Liver (tissue), 9 donors: ENCODE results near the gene LRRC75B. TPM values are rescaled to one million over a fixed set of nuclear protein-coding genes. Genes with fewer than 3 reads are reported as not detected.
A peak's percentile ranks its signal among the peaks of the same experiment; 100 is the strongest.

Experiments
- DNase-seq: peaks from one replicate; pipeline ENCODE4 v3.0.0-alpha.2; 2017; ENCODE audit warnings: low spot score
- H3K27ac ChIP-seq, 2 donors: one replicate each; pipeline ENCODE4 v1.7.0; 2013; ENCODE audit warnings: inconsistent platforms in 2 of 2, low read length in 2 of 2, control low read depth in 1 of 2, low read depth in 1 of 2, mild to moderate bottlenecking in 1 of 2
- H3K27me3 ChIP-seq, 4 donors: one replicate each; pipeline versions ENCODE4 v1.6.1 to v1.7.0; 2013; ENCODE audit warnings: low read length in 3 of 4, inconsistent platforms in 1 of 4, mild to moderate bottlenecking in 1 of 4, moderate library complexity in 1 of 4; ENCODE audit not compliant: control insufficient read depth in 4 of 4, insufficient read depth in 4 of 4
- H3K36me3 ChIP-seq, 4 donors: one replicate each; pipeline versions ENCODE4 v1.6.1 to v1.7.0; 2013; ENCODE audit warnings: low read length in 3 of 4, mild to moderate bottlenecking in 3 of 4, low read depth in 1 of 4, moderate library complexity in 1 of 4; ENCODE audit not compliant: control insufficient read depth in 4 of 4, insufficient read depth in 3 of 4
- H3K4me1 ChIP-seq, 4 donors: one replicate each; pipeline versions ENCODE4 v1.6.1 to v1.7.0; 2013; ENCODE audit warnings: low read length in 3 of 4, mild to moderate bottlenecking in 3 of 4, moderate library complexity in 1 of 4; ENCODE audit not compliant: control insufficient read depth in 4 of 4, insufficient read depth in 4 of 4
- H3K4me3 ChIP-seq, 3 donors: one replicate each; pipeline versions ENCODE4 v1.6.1 to v1.7.0; 2013; ENCODE audit warnings: low read length in 3 of 3, control low read depth in 1 of 3, low read depth in 1 of 3, mild to moderate bottlenecking in 1 of 3
- H3K9ac ChIP-seq, 2 donors: one replicate each; pipeline ENCODE4 v1.7.0; 2013; ENCODE audit warnings: low read length in 2 of 2, mild to moderate bottlenecking in 2 of 2, moderate library complexity in 2 of 2, control low read depth in 1 of 2, low read depth in 1 of 2
- H3K9me3 ChIP-seq, 4 donors: one replicate each; pipeline versions ENCODE4 v1.6.1 to v1.7.0; 2013; ENCODE audit warnings: low read length in 3 of 4; ENCODE audit not compliant: control insufficient read depth in 4 of 4
- FOXA1 ChIP-seq: IDR thresholded peaks from 2 replicates; pipeline ENCODE4 v1.6.1; 2016; ENCODE audit warnings: antibody characterized with exemption
- FOXA2 ChIP-seq: IDR thresholded peaks from 2 replicates; pipeline ENCODE4 v1.6.1; 2016; ENCODE audit warnings: antibody characterized with exemption
- GABPA ChIP-seq, 2 donors: IDR thresholded peaks in 1 of 2; conservative IDR thresholded peaks in 1 of 2; 2 replicates each; pipeline ENCODE4 v1.6.1; 2016; ENCODE audit warnings: antibody characterized with exemption in 2 of 2, mild to moderate bottlenecking in 1 of 2, moderate library complexity in 1 of 2
- HNF4A ChIP-seq, 2 donors: conservative IDR thresholded peaks; 2 replicates each; pipeline ENCODE4 v1.6.1; 2016; ENCODE audit warnings: antibody characterized with exemption in 2 of 2, mild to moderate bottlenecking in 2 of 2
- HNF4G ChIP-seq: IDR thresholded peaks from 2 replicates; pipeline ENCODE4 v1.6.1; 2016; ENCODE audit warnings: antibody characterized with exemption
- JUND ChIP-seq, 2 donors: IDR thresholded peaks; 2 replicates each; pipeline ENCODE4 v1.6.1; 2016; ENCODE audit warnings: antibody characterized with exemption in 2 of 2
- NR2F2 ChIP-seq: IDR thresholded peaks from 2 replicates; pipeline ENCODE4 v1.6.1; 2016; ENCODE audit warnings: antibody characterized with exemption
- RAD21 ChIP-seq, 2 donors: IDR thresholded peaks; 2 replicates each; pipeline ENCODE4 v1.6.1; 2016; ENCODE audit warnings: antibody characterized with exemption in 2 of 2, mild to moderate bottlenecking in 2 of 2
- RXRA ChIP-seq, 2 donors: IDR thresholded peaks; 2 replicates each; pipeline ENCODE4 v1.6.1; 2017 to 2018; ENCODE audit warnings: antibody characterized with exemption in 2 of 2, mild to moderate bottlenecking in 1 of 2
- SP1 ChIP-seq: IDR thresholded peaks from 2 replicates; pipeline ENCODE4 v1.6.1; 2018; ENCODE audit warnings: antibody characterized with exemption, mild to moderate bottlenecking
- YY1 ChIP-seq: IDR thresholded peaks from 2 replicates; pipeline ENCODE4 v1.6.1; 2016; ENCODE audit warnings: antibody characterized with exemption, mild to moderate bottlenecking
- WGBS: extraction: QIAGEN DNeasy Blood & Tissue Kit; methylation state at CpG from one replicate; pipeline ENCODE4 v1.1.7; 2013; 5-methylcytosine and 5-hydroxymethylcytosine counted together
- polyA plus RNA-seq, 2 donors: library from polyadenylated mRNA; stranded (reverse) in 1 of 2; unstranded in 1 of 2; fragments of 200-250 nt in 1 of 2; fragments of >200 nt in 1 of 2; fragmentation: Nextera tagmentation in 1 of 2; extraction: Ambion mirVana in 1 of 2; gene quantifications; one replicate each; pipeline versions ENCODE4 v1.2.1 to v1.2.3, GENCODE V29; 2013 to 2015
- total RNA-seq, 2 donors: library from RNA; depleted of rRNA; stranded (reverse); fragments of >200 nt; gene quantifications; one replicate each; pipeline ENCODE4 v1.2.3, GENCODE V29; 2014
- TF ChIP-seq, protein P1 (sequence below): IDR thresholded peaks from 2 replicates; pipeline ENCODE4 v1.6.1; 2016; ENCODE audit warnings: antibody characterized with exemption
- TF ChIP-seq, protein P2 (sequence below): IDR thresholded peaks from 2 replicates; pipeline ENCODE4 v1.6.1; 2016; ENCODE audit warnings: antibody characterized with exemption
- TF ChIP-seq, protein P3 (sequence below): IDR thresholded peaks from 2 replicates; pipeline ENCODE4 v1.6.1; 2016; ENCODE audit warnings: antibody characterized with exemption, mild to moderate bottlenecking
- TF ChIP-seq, protein P4 (sequence below): fragments of 150-350 bp; IDR thresholded peaks from 2 replicates; pipeline ENCODE4 v1.5.1; 2017; ENCODE audit warnings: improper control_type of control experiment, low read depth, low read length; ENCODE audit not compliant: missing input control
- donor health status: healthy.
- donor health status: healthy.
- donor health status: healthy.
- donor health status: healthy.
- donor health status: healthy.

The LRRC75B gene
- total and polyA plus RNA-seq, 4 donors, result 7.8 to 14.3 (median 9.4) TPM

DNA sequence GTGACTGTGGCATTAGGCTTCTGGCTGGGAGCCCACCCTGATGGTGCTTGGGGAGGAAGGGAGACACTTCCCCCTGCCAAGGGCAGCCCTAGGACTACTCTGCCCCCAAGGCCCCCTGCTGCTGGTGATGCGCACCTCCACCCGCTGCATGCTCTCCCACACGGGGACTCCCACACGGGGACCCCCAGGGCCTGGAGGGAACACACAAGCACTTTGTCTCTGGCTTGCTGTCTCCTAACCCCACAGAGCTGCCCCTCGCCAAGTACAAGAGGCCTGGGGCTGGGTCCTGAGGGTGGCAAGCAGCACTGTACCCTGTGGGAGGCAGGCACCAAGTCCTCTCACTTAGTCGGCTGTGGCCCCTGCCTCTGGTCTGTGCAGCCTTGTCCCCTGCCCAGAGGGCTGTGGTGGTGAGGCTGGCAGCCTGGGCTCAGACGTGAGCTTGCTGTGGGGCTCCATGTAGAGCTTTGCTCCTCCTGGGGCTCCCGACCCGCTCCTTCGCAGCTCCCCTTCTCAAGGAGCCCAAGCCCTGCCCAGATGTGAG lies 7.9 kb downstream of the LRRC75B start:
- WGBS, result 91% methylated on average over 10 of the region's 10 CpGs

DNA sequence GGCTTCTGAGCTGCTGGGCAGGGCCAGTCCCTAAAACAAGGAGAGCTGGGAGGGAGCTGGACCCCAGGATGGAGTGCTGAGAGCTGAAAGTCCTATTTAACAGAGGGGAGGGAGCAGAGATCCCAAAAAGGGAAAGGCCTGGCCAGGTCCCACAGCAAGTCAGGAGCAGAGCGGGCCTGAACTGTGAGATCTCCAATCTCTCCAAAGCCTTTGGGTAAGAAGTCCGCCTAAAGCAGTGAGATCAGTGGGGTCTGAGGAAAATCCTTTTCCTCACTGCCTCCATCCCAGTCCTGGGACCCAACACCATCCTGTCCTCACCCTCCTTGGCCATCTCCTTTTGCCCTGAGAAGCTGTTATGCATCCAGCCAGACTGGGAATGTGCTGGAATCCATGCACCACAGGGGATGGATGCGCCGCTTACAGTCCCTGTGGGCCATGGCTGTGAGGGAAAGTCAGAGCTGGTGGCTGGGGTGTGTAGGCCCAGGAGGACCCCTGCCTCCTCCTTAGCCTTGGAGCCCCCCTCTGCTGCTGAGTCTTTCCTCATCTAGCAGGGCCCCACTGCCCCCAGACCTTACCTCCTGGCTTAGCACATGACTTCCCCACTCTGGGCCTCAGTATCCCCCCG lies 8.6 kb downstream of the LRRC75B start:
- H3K9me3 ChIP-seq, result no peaks in the 10 kb centered on the region
- H3K27ac ChIP-seq, result peak overlapping the region in 1 of 2 donors; percentile 55
- H3K36me3 ChIP-seq, result peaks cover 0 to 30% (median 6%) of the 10 kb centered on the region in 4 donors
- DNase-seq, result no peak
- H3K27me3 ChIP-seq, result no peaks in the 10 kb centered on the region
- H3K4me1 ChIP-seq, result peaks cover 2 to 20% (median 4%) of the 10 kb centered on the region in 4 donors
- TF ChIP-seq SP1 (no peak), NR2F2 (no peak), RAD21 (IDR thresholded peaks at IDR 0.05) (no peak), FOXA2 (no peak), RXRA (IDR thresholded peaks at IDR 0.05) (no peak), YY1 (no peak), GABPA (IDR thresholded peaks at IDR 0.05 in 1 of 2, conservative IDR thresholded peaks at IDR 0.05 in 1 of 2) (no peak), HNF4G (no peak), JUND (IDR thresholded peaks at IDR 0.05) (no peak), HNF4A (conservative IDR thresholded peaks at IDR 0.05) (no peak)
- TF ChIP-seq, protein P1, sequence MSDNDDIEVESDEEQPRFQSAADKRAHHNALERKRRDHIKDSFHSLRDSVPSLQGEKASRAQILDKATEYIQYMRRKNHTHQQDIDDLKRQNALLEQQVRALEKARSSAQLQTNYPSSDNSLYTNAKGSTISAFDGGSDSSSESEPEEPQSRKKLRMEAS, result no peak
- TF ChIP-seq, protein P2, sequence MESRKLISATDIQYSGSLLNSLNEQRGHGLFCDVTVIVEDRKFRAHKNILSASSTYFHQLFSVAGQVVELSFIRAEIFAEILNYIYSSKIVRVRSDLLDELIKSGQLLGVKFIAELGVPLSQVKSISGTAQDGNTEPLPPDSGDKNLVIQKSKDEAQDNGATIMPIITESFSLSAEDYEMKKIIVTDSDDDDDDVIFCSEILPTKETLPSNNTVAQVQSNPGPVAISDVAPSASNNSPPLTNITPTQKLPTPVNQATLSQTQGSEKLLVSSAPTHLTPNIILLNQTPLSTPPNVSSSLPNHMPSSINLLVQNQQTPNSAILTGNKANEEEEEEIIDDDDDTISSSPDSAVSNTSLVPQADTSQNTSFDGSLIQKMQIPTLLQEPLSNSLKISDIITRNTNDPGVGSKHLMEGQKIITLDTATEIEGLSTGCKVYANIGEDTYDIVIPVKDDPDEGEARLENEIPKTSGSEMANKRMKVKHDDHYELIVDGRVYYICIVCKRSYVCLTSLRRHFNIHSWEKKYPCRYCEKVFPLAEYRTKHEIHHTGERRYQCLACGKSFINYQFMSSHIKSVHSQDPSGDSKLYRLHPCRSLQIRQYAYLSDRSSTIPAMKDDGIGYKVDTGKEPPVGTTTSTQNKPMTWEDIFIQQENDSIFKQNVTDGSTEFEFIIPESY, result no peak
- TF ChIP-seq, protein P3, sequence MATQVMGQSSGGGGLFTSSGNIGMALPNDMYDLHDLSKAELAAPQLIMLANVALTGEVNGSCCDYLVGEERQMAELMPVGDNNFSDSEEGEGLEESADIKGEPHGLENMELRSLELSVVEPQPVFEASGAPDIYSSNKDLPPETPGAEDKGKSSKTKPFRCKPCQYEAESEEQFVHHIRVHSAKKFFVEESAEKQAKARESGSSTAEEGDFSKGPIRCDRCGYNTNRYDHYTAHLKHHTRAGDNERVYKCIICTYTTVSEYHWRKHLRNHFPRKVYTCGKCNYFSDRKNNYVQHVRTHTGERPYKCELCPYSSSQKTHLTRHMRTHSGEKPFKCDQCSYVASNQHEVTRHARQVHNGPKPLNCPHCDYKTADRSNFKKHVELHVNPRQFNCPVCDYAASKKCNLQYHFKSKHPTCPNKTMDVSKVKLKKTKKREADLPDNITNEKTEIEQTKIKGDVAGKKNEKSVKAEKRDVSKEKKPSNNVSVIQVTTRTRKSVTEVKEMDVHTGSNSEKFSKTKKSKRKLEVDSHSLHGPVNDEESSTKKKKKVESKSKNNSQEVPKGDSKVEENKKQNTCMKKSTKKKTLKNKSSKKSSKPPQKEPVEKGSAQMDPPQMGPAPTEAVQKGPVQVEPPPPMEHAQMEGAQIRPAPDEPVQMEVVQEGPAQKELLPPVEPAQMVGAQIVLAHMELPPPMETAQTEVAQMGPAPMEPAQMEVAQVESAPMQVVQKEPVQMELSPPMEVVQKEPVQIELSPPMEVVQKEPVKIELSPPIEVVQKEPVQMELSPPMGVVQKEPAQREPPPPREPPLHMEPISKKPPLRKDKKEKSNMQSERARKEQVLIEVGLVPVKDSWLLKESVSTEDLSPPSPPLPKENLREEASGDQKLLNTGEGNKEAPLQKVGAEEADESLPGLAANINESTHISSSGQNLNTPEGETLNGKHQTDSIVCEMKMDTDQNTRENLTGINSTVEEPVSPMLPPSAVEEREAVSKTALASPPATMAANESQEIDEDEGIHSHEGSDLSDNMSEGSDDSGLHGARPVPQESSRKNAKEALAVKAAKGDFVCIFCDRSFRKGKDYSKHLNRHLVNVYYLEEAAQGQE, result no peak
- TF ChIP-seq, protein P4, sequence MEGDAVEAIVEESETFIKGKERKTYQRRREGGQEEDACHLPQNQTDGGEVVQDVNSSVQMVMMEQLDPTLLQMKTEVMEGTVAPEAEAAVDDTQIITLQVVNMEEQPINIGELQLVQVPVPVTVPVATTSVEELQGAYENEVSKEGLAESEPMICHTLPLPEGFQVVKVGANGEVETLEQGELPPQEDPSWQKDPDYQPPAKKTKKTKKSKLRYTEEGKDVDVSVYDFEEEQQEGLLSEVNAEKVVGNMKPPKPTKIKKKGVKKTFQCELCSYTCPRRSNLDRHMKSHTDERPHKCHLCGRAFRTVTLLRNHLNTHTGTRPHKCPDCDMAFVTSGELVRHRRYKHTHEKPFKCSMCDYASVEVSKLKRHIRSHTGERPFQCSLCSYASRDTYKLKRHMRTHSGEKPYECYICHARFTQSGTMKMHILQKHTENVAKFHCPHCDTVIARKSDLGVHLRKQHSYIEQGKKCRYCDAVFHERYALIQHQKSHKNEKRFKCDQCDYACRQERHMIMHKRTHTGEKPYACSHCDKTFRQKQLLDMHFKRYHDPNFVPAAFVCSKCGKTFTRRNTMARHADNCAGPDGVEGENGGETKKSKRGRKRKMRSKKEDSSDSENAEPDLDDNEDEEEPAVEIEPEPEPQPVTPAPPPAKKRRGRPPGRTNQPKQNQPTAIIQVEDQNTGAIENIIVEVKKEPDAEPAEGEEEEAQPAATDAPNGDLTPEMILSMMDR, result no peak
- WGBS, result 95% methylated on average over 5 of the region's 5 CpGs
- H3K9ac ChIP-seq, result peak overlapping the region in 1 of 2 donors; percentile 17
- no peak overlapping the region for H3K4me3 ChIP-seq

More for the DNA sequence above, 7.9 kb downstream of the LRRC75B start:
- TF ChIP-seq GABPA (IDR thresholded peaks at IDR 0.05 in 1 of 2, conservative IDR thresholded peaks at IDR 0.05 in 1 of 2) (no peak), FOXA1 (no peak), RXRA (IDR thresholded peaks at IDR 0.05) (no peak)
- TF ChIP-seq, protein P3, result no peak
- H3K36me3 ChIP-seq, result peaks cover 0 to 30% (median 6%) of the 10 kb centered on the region in 4 donors
- no peaks in the 10 kb centered on the region for H3K9me3 ChIP-seq
- H3K9ac ChIP-seq, result no peak overlapping the region
- peaks cover 0 to 16% (median 4%) of the 10 kb centered on the region in 4 donors for H3K4me1 ChIP-seq
- no peak overlapping the region for H3K4me3 ChIP-seq
- H3K27ac ChIP-seq, result no peak overlapping the region
- no peak for DNase-seq
- H3K27me3 ChIP-seq, result no peaks in the 10 kb centered on the region
